ENCODE measurements around the gene GLYATL3. TPM values are rescaled to one million over a fixed set of nuclear protein-coding genes. Genes with fewer than 3 reads are reported as not detected.

The GLYATL3 gene
- total RNA-seq, 4 donors from 2014 or later = not detected

DNA sequence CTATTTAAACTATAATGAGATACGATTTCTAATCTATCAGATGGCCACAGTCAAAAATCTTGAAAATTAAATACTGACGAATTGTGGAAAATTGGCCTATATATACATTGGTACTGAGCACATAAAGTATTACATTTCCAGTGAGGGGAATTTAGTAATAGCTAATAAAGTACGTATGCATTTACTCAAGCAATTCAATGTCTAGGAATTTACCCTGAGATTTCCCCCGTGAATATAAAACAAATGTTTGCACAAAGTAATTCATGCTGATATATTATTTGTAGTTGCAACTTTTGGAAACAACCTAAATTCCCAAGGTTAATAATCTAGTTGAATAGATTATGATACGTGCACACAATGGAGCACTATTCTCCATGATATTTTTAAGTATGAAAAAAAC lies 36.1 kb downstream of the GLYATL3 start:
- no peak for DNase-seq
- Histone ChIP-seq H3K4me3 (no peak overlapping the region), H3K27ac (no peak overlapping the region), H3K27me3 (no peaks in the 10 kb centered on the region), H3K4me1 (no peaks in the 10 kb centered on the region), H3K36me3 (no peaks in the 10 kb centered on the region), H3K9me3 (no peaks in the 10 kb centered on the region)
- TF ChIP-seq POLR2AphosphoS5 (IDR thresholded peaks at IDR 0.05) (no peak), POLR2A (IDR thresholded peaks at IDR 0.05) (no peak), EP300 (IDR thresholded peaks at IDR 0.05; ENCODE audit: low read depth) (no peak)
- TF ChIP-seq, protein P1, sequence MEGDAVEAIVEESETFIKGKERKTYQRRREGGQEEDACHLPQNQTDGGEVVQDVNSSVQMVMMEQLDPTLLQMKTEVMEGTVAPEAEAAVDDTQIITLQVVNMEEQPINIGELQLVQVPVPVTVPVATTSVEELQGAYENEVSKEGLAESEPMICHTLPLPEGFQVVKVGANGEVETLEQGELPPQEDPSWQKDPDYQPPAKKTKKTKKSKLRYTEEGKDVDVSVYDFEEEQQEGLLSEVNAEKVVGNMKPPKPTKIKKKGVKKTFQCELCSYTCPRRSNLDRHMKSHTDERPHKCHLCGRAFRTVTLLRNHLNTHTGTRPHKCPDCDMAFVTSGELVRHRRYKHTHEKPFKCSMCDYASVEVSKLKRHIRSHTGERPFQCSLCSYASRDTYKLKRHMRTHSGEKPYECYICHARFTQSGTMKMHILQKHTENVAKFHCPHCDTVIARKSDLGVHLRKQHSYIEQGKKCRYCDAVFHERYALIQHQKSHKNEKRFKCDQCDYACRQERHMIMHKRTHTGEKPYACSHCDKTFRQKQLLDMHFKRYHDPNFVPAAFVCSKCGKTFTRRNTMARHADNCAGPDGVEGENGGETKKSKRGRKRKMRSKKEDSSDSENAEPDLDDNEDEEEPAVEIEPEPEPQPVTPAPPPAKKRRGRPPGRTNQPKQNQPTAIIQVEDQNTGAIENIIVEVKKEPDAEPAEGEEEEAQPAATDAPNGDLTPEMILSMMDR (IDR thresholded peaks at IDR 0.05) = no peak
- in situ Hi-C loops (cut with MboI; ENCODE audit: low pct_ligation_motif_present in 1 of 4, low pct_unique_long_range_greater_than_20kb in 1 of 4, low sequenced_read_pairs in 3 of 4) = loop anchor here in 3 of 4 donors (10.0 to 25.0 kb wide), 2 partner anchors 79 to 302 kb away; no protein-coding TSS in a partner anchor
- intact Hi-C loops (cut with DNase I; ENCODE audit: low total_unique reads) = loop anchor here (10.0 kb wide), 1 partner anchor 309 kb away; no protein-coding TSS in a partner anchor
- WGBS, 2 donors (ENCODE audit: low coverage in 1 of 2) = 66 to 79% methylated on average over 5 of the region's 5 CpGs

DNA sequence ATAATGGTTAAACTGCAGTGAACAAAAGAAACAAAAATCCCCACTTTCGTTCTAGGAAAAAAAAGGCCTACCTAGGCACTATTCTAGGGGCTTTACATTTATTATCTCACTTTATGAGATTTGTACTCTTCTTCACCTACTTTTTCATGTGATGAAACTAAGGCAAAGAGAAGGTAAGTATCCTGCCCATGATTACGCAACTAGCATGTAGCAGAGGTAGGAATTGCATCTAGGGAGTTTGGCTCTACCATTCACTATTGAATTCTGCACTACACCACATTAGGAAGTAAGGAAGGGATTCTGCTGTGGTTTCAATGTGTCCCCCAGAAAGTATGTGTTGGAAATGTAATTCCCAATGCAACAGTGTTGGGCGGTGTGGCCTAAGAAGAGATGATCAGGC lies 39.4 kb downstream of the GLYATL3 start:
- Histone ChIP-seq H3K36me3 (no peaks in the 10 kb centered on the region), H3K4me3 (no peak overlapping the region), H3K9me3 (no peaks in the 10 kb centered on the region), H3K27ac (no peak overlapping the region), H3K27me3 (no peaks in the 10 kb centered on the region), H3K4me1 (no peaks in the 10 kb centered on the region)
- no peak for DNase-seq
- TF ChIP-seq, protein P1 (IDR thresholded peaks at IDR 0.05) = no peak
- TF ChIP-seq EP300 (IDR thresholded peaks at IDR 0.05; ENCODE audit: low read depth) (no peak), POLR2A (IDR thresholded peaks at IDR 0.05) (no peak), POLR2AphosphoS5 (IDR thresholded peaks at IDR 0.05) (no peak)
- in situ Hi-C loops (cut with MboI; ENCODE audit: low pct_ligation_motif_present in 1 of 4, low pct_unique_long_range_greater_than_20kb in 1 of 4, low sequenced_read_pairs in 3 of 4) (loop anchor here in 3 of 4 donors (10.0 to 25.0 kb wide), 2 partner anchors 76 to 298 kb away; no protein-coding TSS in a partner anchor), intact Hi-C loops (cut with DNase I; ENCODE audit: low total_unique reads) (loop anchor here (10.0 kb wide), 1 partner anchor 306 kb away; no protein-coding TSS in a partner anchor)
- 92 to 100% methylated on average over 2 to 3 of the region's 3 CpGs for WGBS, 2 donors (ENCODE audit: low coverage in 1 of 2)

DNA sequence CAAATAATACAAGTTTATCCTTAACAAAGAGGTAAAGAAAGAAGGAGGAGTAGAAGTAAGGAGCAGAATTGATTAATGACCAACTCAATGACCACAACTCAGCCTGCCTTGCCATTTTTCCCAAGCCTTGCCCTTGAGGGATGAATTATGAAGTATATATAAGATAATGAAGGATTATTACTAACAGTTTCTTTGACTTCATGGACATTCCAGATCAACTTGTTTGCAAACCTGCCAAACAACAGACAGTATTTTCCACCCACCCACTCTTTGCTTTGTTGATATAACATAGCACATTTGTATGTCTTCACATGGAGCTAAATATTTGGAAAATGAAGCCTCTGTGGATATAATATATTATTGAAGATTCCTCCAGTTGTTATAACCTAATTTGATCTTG lies 40.9 kb downstream of the GLYATL3 start:
- Histone ChIP-seq H3K4me1 (no peaks in the 10 kb centered on the region), H3K9me3 (no peaks in the 10 kb centered on the region), H3K27ac (no peak overlapping the region), H3K4me3 (no peak overlapping the region), H3K27me3 (no peaks in the 10 kb centered on the region), H3K36me3 (no peaks in the 10 kb centered on the region)
- in situ Hi-C loops (cut with MboI; ENCODE audit: low pct_ligation_motif_present in 1 of 4, low pct_unique_long_range_greater_than_20kb in 1 of 4, low sequenced_read_pairs in 3 of 4) (loop anchor here in 3 of 4 donors (25.0 kb wide), 1 partner anchor 297 kb away; no protein-coding TSS in a partner anchor), intact Hi-C loops (cut with DNase I; ENCODE audit: low total_unique reads) (no loop called here)
- no peak for TF ChIP-seq EP300 (IDR thresholded peaks at IDR 0.05; ENCODE audit: low read depth)
- TF ChIP-seq POLR2A (IDR thresholded peaks at IDR 0.05) = no peak
- TF ChIP-seq, protein P1 (IDR thresholded peaks at IDR 0.05) = no peak
- no peak for TF ChIP-seq POLR2AphosphoS5 (IDR thresholded peaks at IDR 0.05)
- no peak for DNase-seq

DNA sequence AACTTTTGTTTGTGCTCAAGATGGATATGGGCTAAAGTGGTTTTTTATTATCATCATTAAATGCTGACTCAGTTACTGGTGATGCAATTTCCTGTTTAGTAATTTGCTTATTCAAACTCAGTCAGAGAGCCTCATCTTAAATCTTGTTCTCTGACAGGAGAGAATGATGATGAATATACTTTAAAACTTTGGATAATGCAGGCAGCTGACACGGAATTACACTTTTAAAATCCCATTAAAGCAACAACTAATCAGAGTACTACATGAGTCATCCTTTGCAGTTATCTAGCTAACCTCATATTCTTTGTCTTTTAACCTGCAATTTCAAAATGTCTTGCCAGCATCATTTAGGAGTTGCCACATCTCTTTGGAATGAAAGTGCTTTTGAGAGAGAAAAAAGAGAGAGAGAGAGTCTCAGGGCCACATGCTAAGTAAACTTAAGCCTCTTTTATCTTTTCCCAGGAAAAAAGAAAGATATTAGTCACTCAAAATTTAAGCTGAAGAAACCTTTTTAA lies 41.5 kb downstream of the GLYATL3 start:
- no peaks in the 10 kb centered on the region for H3K27me3 ChIP-seq
- no peak overlapping the region for H3K4me3 ChIP-seq
- WGBS, 2 donors (ENCODE audit: low coverage in 1 of 2) = 27 to 37% methylated on average over 1 of the region's 1 CpG
- no peak overlapping the region for H3K27ac ChIP-seq
- intact Hi-C loops (cut with DNase I; ENCODE audit: low total_unique reads) = no loop called here
- in situ Hi-C loops (cut with MboI; ENCODE audit: low pct_ligation_motif_present in 1 of 4, low pct_unique_long_range_greater_than_20kb in 1 of 4, low sequenced_read_pairs in 3 of 4) = loop anchor here in 3 of 4 donors (25.0 kb wide), 1 partner anchor 296 kb away; no protein-coding TSS in a partner anchor
- DNase-seq = no peak
- H3K9me3 ChIP-seq = no peaks in the 10 kb centered on the region
- H3K36me3 ChIP-seq = no peaks in the 10 kb centered on the region
- TF ChIP-seq POLR2A (IDR thresholded peaks at IDR 0.05) (no peak), EP300 (IDR thresholded peaks at IDR 0.05; ENCODE audit: low read depth) (no peak), POLR2AphosphoS5 (IDR thresholded peaks at IDR 0.05) (no peak)
- TF ChIP-seq, protein P1 (IDR thresholded peaks at IDR 0.05) = no peak
- H3K4me1 ChIP-seq = no peaks in the 10 kb centered on the region
